Choroid plexus epithelial cell (primary cell): ENCODE measurements around the gene IRF2.
"Not testable (repeated sequence)": the region's sequence is repeated elsewhere in the genome, so short reads cannot be mapped to it uniquely, and the experiment has no call there.

Experiments
- DNase-seq: peaks from one replicate; pipeline ENCODE4 v3.0.0-alpha.2; 2010; ENCODE audit warnings: low read depth
- H3K4me3 ChIP-seq: 2 replicates; pipeline ENCODE4 v1.5.1; 2011; ENCODE audit warnings: low read depth, mild to moderate bottlenecking, control low read depth, low read length, moderate library complexity
- TF ChIP-seq, protein P1 (sequence below): conservative IDR thresholded peaks from 2 replicates; pipeline ENCODE4 v1.5.1; 2011; ENCODE audit warnings: low read depth, mild to moderate bottlenecking, control low read depth, inconsistent platforms, low read length, moderate library complexity

IRF2 gene

DNA sequence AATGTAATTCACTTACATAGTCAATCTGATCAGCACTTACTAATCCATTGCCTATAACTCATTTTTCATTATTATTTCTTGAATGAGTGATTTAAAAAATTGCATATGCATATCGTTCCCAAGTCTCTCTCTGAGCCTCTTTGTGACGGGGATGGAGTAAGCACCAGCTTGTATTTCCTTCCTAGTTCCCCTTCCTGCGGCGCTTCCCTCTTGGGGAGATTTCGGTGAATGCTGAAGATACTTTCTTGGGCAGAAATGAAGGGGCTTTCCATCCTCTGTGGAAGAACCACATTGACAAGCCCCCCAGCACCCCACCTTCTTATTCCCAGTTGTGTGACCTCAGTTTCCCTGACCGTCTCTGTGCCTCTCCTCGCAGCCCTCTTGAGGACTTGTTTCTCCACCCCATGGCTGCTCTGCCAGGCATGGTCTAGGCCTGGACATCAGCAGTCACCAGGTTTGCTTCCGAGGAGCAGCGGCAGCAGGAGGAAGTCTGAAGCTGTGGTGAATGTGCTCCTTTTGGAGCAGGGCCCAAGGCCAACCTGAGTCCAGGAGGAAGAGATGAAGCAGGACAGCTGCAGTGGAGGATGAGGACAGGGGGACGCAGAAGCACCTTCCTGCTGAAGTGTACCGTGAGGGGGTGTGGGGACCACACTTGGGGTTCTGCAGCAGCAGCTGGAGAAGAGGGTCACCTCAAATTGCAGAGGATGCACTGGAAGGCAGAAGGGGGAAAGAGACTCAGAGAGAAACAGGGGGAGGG, 124.9 kb downstream of the IRF2 start:
- DNase-seq, result no peak
- TF ChIP-seq, protein P1, sequence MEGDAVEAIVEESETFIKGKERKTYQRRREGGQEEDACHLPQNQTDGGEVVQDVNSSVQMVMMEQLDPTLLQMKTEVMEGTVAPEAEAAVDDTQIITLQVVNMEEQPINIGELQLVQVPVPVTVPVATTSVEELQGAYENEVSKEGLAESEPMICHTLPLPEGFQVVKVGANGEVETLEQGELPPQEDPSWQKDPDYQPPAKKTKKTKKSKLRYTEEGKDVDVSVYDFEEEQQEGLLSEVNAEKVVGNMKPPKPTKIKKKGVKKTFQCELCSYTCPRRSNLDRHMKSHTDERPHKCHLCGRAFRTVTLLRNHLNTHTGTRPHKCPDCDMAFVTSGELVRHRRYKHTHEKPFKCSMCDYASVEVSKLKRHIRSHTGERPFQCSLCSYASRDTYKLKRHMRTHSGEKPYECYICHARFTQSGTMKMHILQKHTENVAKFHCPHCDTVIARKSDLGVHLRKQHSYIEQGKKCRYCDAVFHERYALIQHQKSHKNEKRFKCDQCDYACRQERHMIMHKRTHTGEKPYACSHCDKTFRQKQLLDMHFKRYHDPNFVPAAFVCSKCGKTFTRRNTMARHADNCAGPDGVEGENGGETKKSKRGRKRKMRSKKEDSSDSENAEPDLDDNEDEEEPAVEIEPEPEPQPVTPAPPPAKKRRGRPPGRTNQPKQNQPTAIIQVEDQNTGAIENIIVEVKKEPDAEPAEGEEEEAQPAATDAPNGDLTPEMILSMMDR, result no peak
- H3K4me3 ChIP-seq, result no peak overlapping the region

DNA sequence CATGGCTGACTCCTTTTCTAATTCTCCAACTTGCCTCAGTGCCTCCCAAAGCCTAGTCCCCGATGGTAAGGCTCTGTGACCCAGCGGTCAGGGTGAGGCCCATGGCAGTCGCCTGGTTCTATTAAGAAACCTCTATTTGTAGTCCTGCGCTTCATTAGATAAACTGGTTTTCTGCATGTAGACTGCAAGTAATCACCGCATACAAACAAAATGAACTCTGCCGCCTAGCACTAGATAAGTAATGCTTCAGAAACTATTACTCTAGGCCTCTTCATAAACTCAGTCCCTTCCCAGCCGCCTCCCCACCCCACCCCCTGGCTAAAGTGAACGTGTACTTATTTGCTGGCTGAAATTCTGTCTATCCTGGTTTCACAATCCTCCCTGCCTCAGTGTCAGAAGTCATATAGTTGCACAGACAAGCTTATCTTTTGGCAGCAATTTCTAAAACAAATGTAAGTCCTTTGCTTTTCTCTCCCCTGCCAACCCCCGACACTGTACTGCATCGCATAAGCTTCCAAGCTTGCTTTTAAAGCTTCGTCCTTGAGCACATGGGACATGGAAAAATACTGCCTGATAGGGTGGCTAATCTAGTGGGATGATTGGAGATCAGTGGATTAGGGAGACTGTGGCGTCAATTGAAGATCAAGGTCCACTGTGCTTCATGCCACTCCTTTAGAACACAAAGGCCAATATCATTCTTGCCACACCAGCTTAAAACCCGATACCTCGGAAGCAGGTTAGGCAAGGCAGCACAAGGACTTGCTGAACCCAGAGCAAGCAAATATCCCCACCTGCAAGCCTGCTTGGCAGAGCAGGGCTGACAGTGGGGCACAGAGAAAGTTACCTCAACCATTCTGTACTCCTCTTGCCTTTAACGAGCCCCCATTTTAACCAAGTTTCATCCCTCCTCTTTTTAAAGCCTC, 125.8 kb downstream of the IRF2 start:
- peak; percentile 80 for DNase-seq
- TF ChIP-seq, protein P1, result no peak
- H3K4me3 ChIP-seq, result no peak overlapping the region

DNA sequence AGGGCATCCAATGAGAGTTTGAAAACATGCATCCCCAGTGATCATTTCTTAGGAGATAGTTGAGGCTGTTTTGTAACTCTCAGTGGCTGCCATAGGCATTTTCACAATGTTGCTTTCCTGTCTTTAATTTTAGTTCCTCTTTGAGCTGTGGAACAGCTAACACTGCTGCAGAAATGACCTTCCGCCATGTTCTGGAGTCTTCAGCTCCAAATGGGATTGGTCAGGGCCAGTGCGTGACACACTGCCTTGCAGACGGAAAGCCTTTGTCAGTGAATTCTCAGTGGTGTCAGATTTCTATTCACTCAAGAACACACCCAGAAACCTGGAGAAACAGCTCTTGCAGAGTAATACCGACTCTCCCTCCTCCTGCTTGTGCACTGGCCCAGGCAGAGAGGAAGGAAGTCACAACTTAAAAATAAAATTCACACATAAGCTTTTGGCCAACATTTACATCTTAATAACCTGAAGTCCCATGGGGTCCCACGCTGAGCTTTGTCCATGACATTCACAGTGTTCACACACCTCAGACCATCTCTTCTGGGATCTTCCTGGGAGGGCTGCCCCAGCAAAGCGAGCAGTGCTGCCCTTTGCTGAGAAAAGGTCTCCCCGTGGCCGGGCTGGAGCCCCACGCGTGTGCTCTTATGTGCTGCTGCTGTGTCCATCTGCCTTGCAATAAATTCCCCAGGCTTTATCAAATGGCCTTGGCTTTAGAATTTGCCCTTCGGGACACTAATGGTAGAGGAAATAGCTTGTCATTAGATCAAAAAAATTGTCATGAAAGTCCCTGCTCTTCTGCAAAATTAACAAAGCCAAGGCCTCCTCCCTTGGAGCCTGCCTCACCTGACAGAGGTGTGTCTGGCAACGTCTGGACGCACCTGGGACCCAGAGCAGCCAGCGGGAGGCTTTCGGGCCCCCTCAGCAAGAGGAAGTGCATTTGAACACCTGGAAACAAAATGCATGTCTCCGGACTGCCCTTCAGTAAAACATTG, 126.8 kb downstream of the IRF2 start:
- TF ChIP-seq, protein P1, result no peak
- no peak overlapping the region for H3K4me3 ChIP-seq
- peak; percentile 88 for DNase-seq

DNA sequence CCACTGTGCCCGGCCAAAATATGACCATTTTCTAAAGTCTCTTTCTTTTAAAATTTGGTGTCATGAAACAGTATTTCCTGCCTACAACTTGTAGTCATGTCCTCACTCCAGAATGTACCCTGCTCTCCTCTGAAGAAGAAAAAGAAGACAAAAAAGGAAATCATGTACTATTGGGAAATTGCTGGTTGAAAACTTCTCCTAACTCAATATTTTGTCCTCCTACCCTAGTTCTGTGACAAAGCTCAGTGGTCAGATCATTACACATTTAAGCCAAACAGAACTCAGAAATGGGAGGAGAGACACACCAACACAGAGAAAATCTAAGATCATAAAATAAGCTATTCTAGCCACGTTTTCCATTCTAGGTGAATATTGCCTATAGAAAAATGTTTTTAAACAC, 127.7 kb downstream of the IRF2 start:
- no peak for DNase-seq
- TF ChIP-seq, protein P1, result no peak
- H3K4me3 ChIP-seq, result no peak overlapping the region

DNA sequence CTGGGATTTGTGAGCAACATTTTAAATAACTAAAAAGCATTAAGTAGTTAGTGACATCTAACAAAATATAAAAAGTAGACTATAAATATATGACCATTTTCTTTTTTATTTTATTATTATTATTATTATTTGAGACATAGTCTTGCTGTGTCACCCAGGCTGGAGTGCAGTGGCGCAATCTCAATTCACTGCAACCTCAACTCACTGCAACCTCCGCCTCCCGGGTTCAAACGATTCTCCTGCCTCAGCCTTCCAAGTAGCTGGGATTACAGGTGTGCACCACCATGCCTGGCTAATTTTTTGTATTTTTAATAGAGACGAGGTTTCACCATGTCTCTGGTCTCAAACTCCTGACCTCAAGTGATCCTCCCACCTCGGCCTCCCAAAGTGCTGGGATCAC, 128.1 kb downstream of the IRF2 start:
- not testable (repeated sequence) for H3K4me3 ChIP-seq, DNase-seq

DNA sequence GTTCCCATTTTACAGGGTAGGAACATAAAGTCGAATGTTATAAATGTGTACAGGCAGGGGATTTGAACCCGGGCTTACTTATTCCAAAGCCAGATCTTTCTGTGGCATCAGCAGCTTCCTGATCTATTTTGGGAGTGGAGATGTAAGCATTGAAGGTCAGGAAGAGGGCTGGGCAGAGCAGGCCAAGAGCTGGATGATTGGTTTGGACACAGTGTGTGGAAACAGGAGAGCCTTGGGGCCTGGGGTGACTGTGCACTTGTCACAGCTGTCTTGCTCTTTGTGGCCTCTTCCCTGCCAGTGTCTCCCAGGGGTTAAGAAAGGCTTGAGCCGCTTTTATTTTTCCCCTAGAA, 128.8 kb downstream of the IRF2 start:
- TF ChIP-seq, protein P1, result no peak
- DNase-seq, result no peak
- no peak overlapping the region for H3K4me3 ChIP-seq
